ENCODE results near the gene CXXC1.

Gene CXXC1

GRCh38 chr18:50272568-50272967, 14.9 kb downstream of the CXXC1 start:
- no peak for ATAC-seq
- TF ChIP-seq ZFP30 (CRISPR knock-in tag; IDR thresholded peaks at IDR 0.05), result no peak
- TF ChIP-seq TCF4 (CRISPR knock-in tag; IDR thresholded peaks at IDR 0.05; ENCODE audit: borderline replicate concordance), result no peak
- no peak for TF ChIP-seq ZNF565 (CRISPR knock-in tag; conservative IDR thresholded peaks at IDR 0.05; ENCODE audit: low read depth)

- no peak for ATAC-seq
- TF ChIP-seq ZNF565 (CRISPR knock-in tag; conservative IDR thresholded peaks at IDR 0.05; ENCODE audit: low read depth) (no peak), SNAI2 (CRISPR knock-in tag; IDR thresholded peaks at IDR 0.05) (no peak), ZFP30 (CRISPR knock-in tag; IDR thresholded peaks at IDR 0.05) (no peak), CSRNP3 (CRISPR knock-in tag; IDR thresholded peaks at IDR 0.05) (no peak), ISL1 (CRISPR knock-in tag; IDR thresholded peaks at IDR 0.05) (no peak), GLIS3 (CRISPR knock-in tag; IDR thresholded peaks at IDR 0.05) (no peak), BACH2 (CRISPR knock-in tag; IDR thresholded peaks at IDR 0.05; ENCODE audit: borderline replicate concordance) (no peak)
Measured at GRCh38 chr18:50268022-50268747, 19.3 kb downstream of the CXXC1 start.

- TF ChIP-seq PATZ1 (CRISPR knock-in tag; IDR thresholded peaks at IDR 0.05; ENCODE audit: borderline replicate concordance) (peak; percentile 94), POU6F1 (CRISPR knock-in tag; IDR thresholded peaks at IDR 0.05; ENCODE audit: borderline replicate concordance, low read depth) (0 out of 2 replicates have a peak, but pooled peaks have one; percentile 54), GLIS3 (CRISPR knock-in tag; IDR thresholded peaks at IDR 0.05) (no peak)
Measured at GRCh38 chr18:50266248-50266704, 21.2 kb downstream of the CXXC1 start, which contains the start of gene CFAP53. CFAP53 (minus strand) TSS chr18:50266495; CDS start chr18:50266404, 91 bp downstream.

GRCh38 chr18:50262977-50263376, 24.5 kb downstream of the CXXC1 start:
- ATAC-seq, result no peak
- no peak for TF ChIP-seq TOX (CRISPR knock-in tag; IDR thresholded peaks at IDR 0.05; ENCODE audit: borderline replicate concordance)

More at GRCh38 chr18:50266248-50266704, 21.2 kb downstream of the CXXC1 start, which contains the start of gene CFAP53:
- peak; percentile 100 for ATAC-seq

- ATAC-seq, result no peak
- TF ChIP-seq GLIS3 (CRISPR knock-in tag; IDR thresholded peaks at IDR 0.05) (no peak), PATZ1 (CRISPR knock-in tag; IDR thresholded peaks at IDR 0.05; ENCODE audit: borderline replicate concordance) (no peak), ARNTL (CRISPR knock-in tag; IDR thresholded peaks at IDR 0.05; ENCODE audit: borderline replicate concordance, low read depth) (no peak), POU6F1 (CRISPR knock-in tag; IDR thresholded peaks at IDR 0.05; ENCODE audit: borderline replicate concordance, low read depth) (no peak), ESRRG (CRISPR knock-in tag; IDR thresholded peaks at IDR 0.05) (no peak), SNAI2 (CRISPR knock-in tag; IDR thresholded peaks at IDR 0.05) (no peak), TOX (CRISPR knock-in tag; IDR thresholded peaks at IDR 0.05; ENCODE audit: borderline replicate concordance) (no peak), RARB (CRISPR knock-in tag; IDR thresholded peaks at IDR 0.05) (no peak), CREB5 (CRISPR knock-in tag; IDR thresholded peaks at IDR 0.05; ENCODE audit: low read depth) (no peak), PPARA (CRISPR knock-in tag; IDR thresholded peaks at IDR 0.05; ENCODE audit: borderline replicate concordance) (no peak), ZNF8 (CRISPR knock-in tag; IDR thresholded peaks at IDR 0.05) (no peak), OSR1 (CRISPR knock-in tag; IDR thresholded peaks at IDR 0.05) (no peak), ISL1 (CRISPR knock-in tag; IDR thresholded peaks at IDR 0.05) (no peak), CSDC2 (CRISPR knock-in tag; IDR thresholded peaks at IDR 0.05) (no peak), TSHZ2 (CRISPR knock-in tag; IDR thresholded peaks at IDR 0.05) (no peak)
Measured at GRCh38 chr18:50250935-50251334, 36.6 kb downstream of the CXXC1 start.

Measured in SK-N-SH treated with all-trans-retinoic acid at 6 μM for 48 hours (cell line).